Peyer's patch (tissue), 4 donors: Measurements from ENCODE around the gene PIANP. TPM values are rescaled to one million over a fixed set of nuclear protein-coding genes. Genes with fewer than 3 reads are reported as not detected.
"Not testable (repeated sequence)": the region's sequence is repeated elsewhere in the genome, so short reads cannot be mapped to it uniquely, and the experiment has no call there.

ENCODE experiments used
- DNase-seq, 3 donors: peaks; one replicate each; pipeline ENCODE4 v3.0.0-alpha.2; 2017 to 2019
- H3K27ac ChIP-seq, 4 donors: fragments of 200-600 bp; sonication (generic); one replicate each; pipeline ENCODE4 v1.5.1; 2016 to 2019
- H3K27me3 ChIP-seq, 2 donors: fragments of 200-600 bp; sonication (generic); one replicate each; pipeline ENCODE4 v1.5.1; 2019
- H3K36me3 ChIP-seq, 3 donors: fragments of 200-600 bp; sonication (generic); one replicate each; pipeline ENCODE4 v1.5.1; 2016 to 2019
- H3K4me1 ChIP-seq, 4 donors: fragments of 200-600 bp; sonication (generic); one replicate each; pipeline ENCODE4 v1.5.1; 2016 to 2019
- H3K4me3 ChIP-seq, 4 donors: fragments of 200-600 bp; sonication (generic); 1 replicate in 3 of 4; 2 replicates in 1 of 4; pipeline ENCODE4 v1.5.1; 2016 to 2019; ENCODE audit warnings: mild to moderate bottlenecking in 1 of 4
- H3K9me3 ChIP-seq, 4 donors: fragments of 200-600 bp; sonication (generic); one replicate each; pipeline ENCODE4 v1.5.1; 2016 to 2019; ENCODE audit warnings: mild to moderate bottlenecking in 1 of 4
- CTCF ChIP-seq, 6 experiments: fragments of 450-650 bp in 4 of 6; fragments of 200-600 bp in 2 of 6; sonication (generic) in 1 of 6; IDR thresholded peaks; one replicate each; pipeline ENCODE4 v1.5.1; 2017 to 2019; ENCODE audit warnings: antibody characterized with exemption in 6 of 6, mild to moderate bottlenecking in 3 of 6, moderate library complexity in 1 of 6
- POLR2A ChIP-seq, 2 donors: fragments of 450-650 bp; IDR thresholded peaks; one replicate each; pipeline ENCODE4 v1.5.1; 2017; ENCODE audit warnings: antibody characterized with exemption in 2 of 2, mild to moderate bottlenecking in 2 of 2, moderate library complexity in 2 of 2
- total RNA-seq, 4 donors: library from RNA; depleted of rRNA; stranded (reverse); fragments of >200 nt; gene quantifications; one replicate each; pipeline ENCODE4 v1.1.0, GENCODE V29; 2016

PIANP gene
- total RNA-seq: not detected

- peaks cover 0 to 20% (median 17%) of the 10 kb centered on the region in 4 donors for H3K4me1 ChIP-seq
- peaks cover 0 to 24% of the 10 kb centered on the region in 2 donors for H3K27me3 ChIP-seq
- no peaks in the 10 kb centered on the region for H3K36me3 ChIP-seq
- peak within 1 kb of the TSS in 2 of 4 donors; percentile 2 to 50 for H3K27ac ChIP-seq
- peak; percentile 31 to 63 (median 57) for DNase-seq
- peak within 1 kb of the TSS; percentile 40 to 56 (median 50) for H3K4me3 ChIP-seq
- TF ChIP-seq CTCF (IDR thresholded peaks at IDR 0.05): no peak
- TF ChIP-seq POLR2A (IDR thresholded peaks at IDR 0.05): no peak
- no peaks in the 10 kb centered on the region for H3K9me3 ChIP-seq
Measured at GRCh38 chr12:6700646-6701051, at the start of gene PIANP. Gene PIANP (minus strand): TSS chr12:6700815. CDS start chr12:6698061, 2,754 bp downstream.

GRCh38 chr12:6748761-6749160, 48.1 kb upstream of the PIANP start:
- Histone ChIP-seq H3K9me3 (no peaks in the 10 kb centered on the region), H3K36me3 (peaks cover 0 to 58% (median 0%) of the 10 kb centered on the region in 3 donors), H3K4me1 (peaks cover 0 to 11% (median 3%) of the 10 kb centered on the region in 4 donors), H3K27me3 (no peaks in the 10 kb centered on the region), H3K27ac (no peak overlapping the region), H3K4me3 (no peak overlapping the region)
- TF ChIP-seq CTCF (IDR thresholded peaks at IDR 0.05): no peak
- no peak for TF ChIP-seq POLR2A (IDR thresholded peaks at IDR 0.05)
- DNase-seq: no peak

- no peaks in the 10 kb centered on the region for H3K9me3 ChIP-seq
- peaks cover 0 to 8% (median 3%) of the 10 kb centered on the region in 4 donors for H3K4me1 ChIP-seq
- H3K27me3 ChIP-seq: no peaks in the 10 kb centered on the region
- H3K27ac ChIP-seq: no peak overlapping the region
- peaks cover 0 to 58% (median 0%) of the 10 kb centered on the region in 3 donors for H3K36me3 ChIP-seq
- DNase-seq: no peak
- TF ChIP-seq POLR2A (IDR thresholded peaks at IDR 0.05) (no peak), CTCF (IDR thresholded peaks at IDR 0.05) (no peak)
- no peak overlapping the region for H3K4me3 ChIP-seq
Measured at GRCh38 chr12:6747216-6747615, 46.6 kb upstream of the PIANP start.

- no peaks in the 10 kb centered on the region for H3K9me3 ChIP-seq
- peak overlapping the region in 3 of 4 donors; percentile 41 to 66 (median 61) for H3K27ac ChIP-seq
- no peaks in the 10 kb centered on the region for H3K4me1 ChIP-seq
- DNase-seq: peak in 2 of 3 donors; percentile 54 to 59
- H3K4me3 ChIP-seq: no peak overlapping the region
- H3K36me3 ChIP-seq: peaks cover 0 to 48% (median 0%) of the 10 kb centered on the region in 3 donors
- TF ChIP-seq CTCF (IDR thresholded peaks at IDR 0.05) (no peak), POLR2A (IDR thresholded peaks at IDR 0.05) (no peak)
- no peaks in the 10 kb centered on the region for H3K27me3 ChIP-seq
Measured at GRCh38 chr12:6745741-6746525, 45.3 kb upstream of the PIANP start.

- H3K27ac ChIP-seq, H3K9me3 ChIP-seq, DNase-seq, H3K4me3 ChIP-seq, H3K4me1 ChIP-seq, H3K27me3 ChIP-seq: not testable (repeated sequence)
- H3K36me3 ChIP-seq: peaks cover 0 to 23% (median 0%) of the 10 kb centered on the region in 3 donors
Measured at GRCh38 chr12:6743300-6743699, 42.7 kb upstream of the PIANP start.

- Histone ChIP-seq H3K36me3 (peaks cover 0 to 19% (median 0%) of the 10 kb centered on the region in 3 donors), H3K27me3 (no peaks in the 10 kb centered on the region), H3K4me1 (no peaks in the 10 kb centered on the region), H3K27ac (no peak overlapping the region), H3K4me3 (no peak overlapping the region), H3K9me3 (no peaks in the 10 kb centered on the region)
- no peak for DNase-seq
- no peak for TF ChIP-seq POLR2A (IDR thresholded peaks at IDR 0.05)
Measured at GRCh38 chr12:6742834-6743233, 42.2 kb upstream of the PIANP start.

GRCh38 chr12:6742080-6742479, 41.5 kb upstream of the PIANP start:
- H3K4me1 ChIP-seq, H3K9me3 ChIP-seq, H3K27me3 ChIP-seq, H3K27ac ChIP-seq, H3K4me3 ChIP-seq, DNase-seq: not testable (repeated sequence)
- H3K36me3 ChIP-seq: peaks cover 0 to 11% (median 0%) of the 10 kb centered on the region in 3 donors
